Measurements from ENCODE around the gene NAV1. TPM values are rescaled to one million over a fixed set of nuclear protein-coding genes. Genes with fewer than 3 reads are reported as not detected.
A peak's percentile ranks its signal among the peaks of the same experiment; 100 is the strongest.

NAV1 gene
- total RNA-seq, 1 donor from 2014 or later = 34.1 TPM

- H3K4me3 ChIP-seq = no peak overlapping the region
- intact Hi-C loops (cut with DNase I) = no loop called here
- H3K27ac ChIP-seq = no peak overlapping the region
- no peaks in the 10 kb centered on the region for H3K27me3 ChIP-seq
- TF ChIP-seq CTCF (IDR thresholded peaks at IDR 0.05) = no peak
- no peaks in the 10 kb centered on the region for H3K36me3 ChIP-seq
- no peak for DNase-seq
- no peak for ATAC-seq
- H3K9me3 ChIP-seq = no peaks in the 10 kb centered on the region
- H3K4me1 ChIP-seq = no peaks in the 10 kb centered on the region
Measured at GRCh38 chr1:201525193-201525778, 13.6 kb upstream of the NAV1 start.

- DNase-seq = no peak
- no peak overlapping the region for H3K4me3 ChIP-seq
- no peaks in the 10 kb centered on the region for H3K27me3 ChIP-seq
- intact Hi-C loops (cut with DNase I) = no loop called here
- TF ChIP-seq CTCF (IDR thresholded peaks at IDR 0.05) = no peak
- H3K36me3 ChIP-seq = no peaks in the 10 kb centered on the region
- no peak overlapping the region for H3K27ac ChIP-seq
- peaks cover 14% of the 10 kb centered on the region for H3K4me1 ChIP-seq
- H3K9me3 ChIP-seq = no peaks in the 10 kb centered on the region
- no peak for ATAC-seq
Measured at GRCh38 chr1:201527879-201528278, 11.0 kb upstream of the NAV1 start.

- Histone ChIP-seq H3K27me3 (no peaks in the 10 kb centered on the region), H3K36me3 (no peaks in the 10 kb centered on the region), H3K4me1 (peaks cover 14% of the 10 kb centered on the region), H3K4me3 (no peak overlapping the region), H3K9me3 (no peaks in the 10 kb centered on the region), H3K27ac (no peak overlapping the region)
- no peak for TF ChIP-seq CTCF (IDR thresholded peaks at IDR 0.05)
- no peak for DNase-seq
- intact Hi-C loops (cut with DNase I) = no loop called here
- ATAC-seq = no peak
Measured at GRCh38 chr1:201528631-201529252, 10.2 kb upstream of the NAV1 start.

GRCh38 chr1:201530741-201531531 lies 8.0 kb upstream of the NAV1 start:
- H3K36me3 ChIP-seq = no peaks in the 10 kb centered on the region
- TF ChIP-seq CTCF (IDR thresholded peaks at IDR 0.05) = peak; percentile 80
- no peak overlapping the region for H3K27ac ChIP-seq
- intact Hi-C loops (cut with DNase I) = no loop called here
- DNase-seq (peak; percentile 77), ATAC-seq (peak; percentile 93)
- H3K27me3 ChIP-seq = no peaks in the 10 kb centered on the region
- no peak overlapping the region for H3K4me3 ChIP-seq
- peaks cover 22% of the 10 kb centered on the region for H3K4me1 ChIP-seq
- H3K9me3 ChIP-seq = no peaks in the 10 kb centered on the region

- intact Hi-C loops (cut with DNase I) = no loop called here
- no peak for TF ChIP-seq CTCF (IDR thresholded peaks at IDR 0.05)
- DNase-seq = no peak
- ATAC-seq = no peak
- H3K9me3 ChIP-seq = no peaks in the 10 kb centered on the region
- H3K36me3 ChIP-seq = no peaks in the 10 kb centered on the region
- H3K4me3 ChIP-seq = no peak overlapping the region
- no peaks in the 10 kb centered on the region for H3K27me3 ChIP-seq
- H3K4me1 ChIP-seq = peaks cover 31% of the 10 kb centered on the region
- no peak overlapping the region for H3K27ac ChIP-seq
Measured at GRCh38 chr1:201531551-201532425, 7.1 kb upstream of the NAV1 start.

All from upper lobe of right lung (tissue), 1 donor.